GM21526 (cell line): ENCODE results near the gene PRKAR2B.
"Not testable (repeated sequence)": the region's sequence is repeated elsewhere in the genome, so short reads cannot be mapped to it uniquely, and the experiment has no call there.

Source experiments
- ATAC-seq: cut with Tn5 transposase; IDR thresholded peaks from one replicate; pipeline ENCODE4 v1.9.1; 2021; ENCODE audit warnings: moderate library complexity; ENCODE audit not compliant: unreplicated experiment, low FRiP score

The PRKAR2B gene

GRCh38 chr7:107046491-107047259 lies 2.2 kb downstream of the PRKAR2B start:
- no peak for ATAC-seq

DNA sequence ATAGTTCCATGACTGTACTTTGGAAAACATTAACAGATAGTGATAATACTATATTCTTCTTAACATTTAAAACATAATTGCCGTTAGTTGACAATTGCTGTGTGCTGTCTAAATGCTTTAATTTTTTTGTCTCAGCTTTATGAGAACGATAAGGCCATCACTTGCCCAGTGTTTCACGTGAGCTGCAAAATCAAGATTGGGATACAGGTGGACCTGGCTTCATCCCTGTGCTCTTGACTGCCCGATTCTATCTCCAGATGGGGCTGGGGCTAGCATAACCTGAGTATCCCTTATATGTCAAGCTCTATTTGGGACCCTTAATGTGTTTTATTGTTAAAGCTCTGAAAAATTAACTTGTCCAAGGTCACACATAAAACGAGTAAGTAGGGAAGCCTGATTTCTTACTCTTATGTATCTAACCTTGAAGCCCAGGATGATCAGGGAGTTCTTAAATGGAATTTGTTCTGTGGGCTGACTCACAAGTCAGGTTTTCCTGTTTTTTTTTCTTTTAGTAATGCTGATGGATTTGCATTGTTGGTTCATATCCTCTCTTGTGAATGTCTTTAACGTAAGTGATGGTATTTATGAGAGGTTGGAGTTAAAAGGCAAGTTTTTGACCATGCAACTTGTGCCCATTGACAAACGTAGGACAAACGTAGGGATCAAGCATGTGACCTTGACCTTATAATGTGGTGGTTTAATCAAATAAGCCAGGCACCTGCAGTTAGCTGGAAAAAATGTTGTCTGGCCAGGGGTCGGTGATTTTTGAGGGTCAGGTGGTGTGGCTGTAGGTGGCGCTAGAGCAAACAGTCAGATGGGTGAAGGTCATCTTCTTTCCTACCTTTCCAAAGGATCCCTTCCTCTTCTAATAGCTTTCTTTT lies 3.6 kb downstream of the PRKAR2B start:
- no peak for ATAC-seq

DNA sequence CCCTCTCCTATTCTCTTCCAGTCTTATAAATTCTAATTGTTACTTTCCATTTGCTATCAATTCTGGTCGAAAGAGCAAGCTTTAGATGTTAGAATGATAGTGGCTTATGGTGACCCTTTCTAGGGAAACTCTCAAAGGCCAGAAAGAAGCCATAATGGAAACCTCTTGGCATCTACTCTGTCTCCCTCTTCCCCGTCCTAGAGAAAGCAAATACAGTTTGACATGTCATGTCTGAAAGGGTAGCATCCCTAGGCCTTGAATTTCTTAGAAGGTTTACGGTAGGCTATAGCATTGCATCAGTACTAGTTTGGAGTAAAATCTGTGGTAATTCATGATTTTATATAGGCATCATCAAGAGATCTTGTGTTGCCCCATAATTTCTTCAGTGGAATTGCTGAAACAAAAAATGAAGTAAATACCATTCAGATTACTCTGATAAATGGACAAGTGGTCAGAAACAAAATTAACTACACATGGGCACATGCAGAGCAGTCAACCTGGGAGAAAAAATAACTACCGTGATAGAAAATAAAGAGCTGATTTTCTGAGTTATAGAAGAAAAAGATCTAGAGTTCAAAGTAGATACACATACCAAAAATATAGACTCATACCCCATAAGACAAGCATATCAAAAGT lies 4.4 kb downstream of the PRKAR2B start:
- no peak for ATAC-seq

DNA sequence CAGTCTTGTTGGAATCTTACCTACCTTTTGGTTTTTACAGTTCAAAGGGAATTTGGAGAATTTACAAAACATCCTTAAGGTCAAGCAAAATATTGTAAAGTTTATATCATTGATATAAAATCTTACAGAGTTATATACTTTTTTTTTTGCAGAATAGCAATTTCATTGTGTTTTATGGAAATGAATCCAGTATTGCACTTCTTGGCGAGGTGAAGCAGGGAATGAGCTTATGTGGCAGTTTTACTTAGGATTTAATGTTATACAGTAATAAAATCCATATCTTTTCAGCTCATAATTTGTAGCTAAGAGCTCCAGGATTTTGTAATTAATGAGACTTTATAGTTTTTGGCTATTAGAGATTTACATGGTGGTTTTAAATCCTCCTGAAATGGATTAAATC lies 5.0 kb downstream of the PRKAR2B start:
- ATAC-seq, result no peak

DNA sequence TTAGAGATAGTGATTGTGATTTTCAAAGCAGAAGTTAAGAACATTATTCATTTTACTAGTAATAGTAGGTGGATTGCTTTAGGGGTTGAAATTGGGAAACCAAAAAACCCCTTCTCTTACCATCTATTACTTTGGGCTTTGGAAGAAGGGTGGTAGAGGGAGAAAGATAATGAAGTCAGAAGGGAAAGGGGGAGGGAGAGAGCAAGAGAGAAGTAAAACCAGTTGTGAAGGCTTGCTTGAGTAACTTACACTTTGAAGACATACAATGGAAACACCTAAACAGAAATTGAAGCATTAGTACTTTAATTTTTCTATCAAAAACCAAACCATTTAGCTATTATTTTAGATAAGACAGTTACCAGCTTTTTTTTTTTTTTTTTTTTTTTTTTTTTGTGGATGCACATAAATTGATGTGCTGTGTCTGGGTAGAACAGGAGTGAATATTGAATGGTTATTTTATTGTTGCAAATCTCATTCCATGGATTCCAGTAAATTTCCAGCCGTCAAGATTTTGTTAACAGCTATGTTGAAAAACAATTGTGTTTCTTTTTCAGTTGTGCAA lies 5.5 kb downstream of the PRKAR2B start:
- ATAC-seq, result no peak

DNA sequence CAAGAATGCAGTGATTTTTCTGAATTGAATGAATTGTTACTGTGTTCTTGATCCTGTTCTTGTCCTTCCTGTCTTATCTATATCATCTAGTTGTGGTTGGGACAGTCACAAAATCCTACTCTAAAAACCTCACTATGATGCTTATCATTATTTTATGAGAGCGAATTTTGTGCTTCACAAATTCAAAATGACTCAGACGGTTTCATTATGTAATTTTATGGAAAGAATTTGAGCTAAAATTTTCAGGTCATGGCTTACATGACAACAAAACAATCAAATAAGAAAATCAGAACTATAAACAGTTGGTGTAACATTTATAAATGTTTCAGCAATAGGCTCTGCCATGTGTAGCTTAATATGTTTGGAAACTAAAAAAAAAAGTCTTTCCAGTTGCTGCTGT lies 6.9 kb downstream of the PRKAR2B start:
- no peak for ATAC-seq

DNA sequence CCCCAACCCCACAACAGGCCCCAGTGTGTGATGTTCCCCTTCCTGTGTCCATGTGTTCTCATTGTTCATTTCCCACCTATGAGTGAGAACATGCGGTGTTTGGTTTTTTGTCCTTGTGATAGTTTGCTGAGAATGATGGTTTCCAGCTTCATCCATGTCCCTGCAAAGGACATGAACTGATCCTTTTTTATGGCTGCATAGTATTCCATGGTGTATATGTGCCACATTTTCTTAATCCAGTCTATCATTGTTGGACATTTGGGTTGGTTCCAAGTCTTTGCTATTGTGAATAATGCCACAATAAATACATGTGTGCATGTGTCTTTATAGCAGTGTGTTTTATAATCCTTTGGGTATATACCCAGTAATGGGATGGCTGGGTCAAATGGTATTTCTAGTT lies 10.5 kb downstream of the PRKAR2B start:
- not testable (repeated sequence) for ATAC-seq

- ATAC-seq, result not testable (repeated sequence)
These were observed 11.6 kb downstream of the PRKAR2B start for GRCh38 chr7:107056058-107056457.

- ATAC-seq, result no peak
These were observed 12.4 kb downstream of the PRKAR2B start for GRCh38 chr7:107056728-107057473.

GRCh38 chr7:107057474-107057833 lies 12.9 kb downstream of the PRKAR2B start:
- no peak for ATAC-seq

DNA sequence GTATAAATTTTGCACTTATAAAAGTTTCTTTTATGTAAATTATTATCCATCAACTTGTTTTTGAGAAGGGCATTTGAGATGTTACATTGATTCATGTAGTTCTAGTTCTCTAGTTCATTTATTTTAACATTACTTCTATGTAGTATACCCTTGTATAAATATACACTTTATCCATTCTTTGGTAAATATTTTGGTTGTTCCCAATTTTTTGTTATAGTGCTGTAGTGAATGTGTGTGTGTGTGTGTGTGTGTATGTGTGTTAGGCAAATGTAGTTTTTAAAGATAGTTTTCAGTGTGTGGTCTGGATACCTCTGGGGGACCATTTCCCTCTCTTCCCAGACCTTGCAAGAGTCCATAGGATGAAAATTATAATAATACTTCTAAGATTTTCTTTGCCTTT lies 15.0 kb downstream of the PRKAR2B start:
- ATAC-seq, result no peak

- no peak for ATAC-seq
These were observed 19.0 kb downstream of the PRKAR2B start for GRCh38 chr7:107063245-107064120.

- no peak for ATAC-seq
These were observed 19.8 kb downstream of the PRKAR2B start for GRCh38 chr7:107064255-107064654.

DNA sequence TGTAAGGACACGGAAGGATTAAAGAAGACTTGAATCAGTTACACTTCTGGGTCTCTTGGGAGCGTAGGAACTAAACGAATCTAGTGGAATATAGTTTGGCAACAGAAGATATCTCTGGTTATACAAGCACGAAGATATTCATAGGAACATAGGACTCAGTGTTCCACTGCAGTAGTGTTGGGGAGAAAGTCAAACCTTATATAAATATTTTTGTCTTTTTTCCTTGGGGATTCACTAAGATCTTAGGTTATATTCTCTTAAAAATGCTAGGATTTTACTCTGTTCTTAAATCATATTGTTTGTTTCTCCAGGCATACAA lies 21.4 kb downstream of the PRKAR2B start:
- ATAC-seq, result no peak

DNA sequence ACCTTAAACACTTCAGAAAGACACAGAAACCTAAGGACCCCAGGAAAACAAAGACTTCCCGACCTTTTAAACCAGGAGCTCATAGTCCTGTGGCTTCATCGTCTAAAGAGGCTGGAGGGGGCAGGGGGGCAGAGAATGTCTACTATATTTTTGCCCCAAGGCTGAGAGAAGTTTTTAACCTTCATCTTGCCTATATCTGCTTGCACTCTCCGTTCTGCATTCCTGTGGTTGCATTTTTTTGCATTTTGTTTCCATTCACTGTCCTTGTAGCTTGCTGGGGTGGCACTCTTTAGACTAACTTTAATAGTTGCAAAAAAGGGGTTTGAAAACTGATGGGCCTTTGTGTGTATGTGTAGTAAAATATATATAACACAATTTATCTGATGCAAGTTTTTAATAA lies 23.7 kb downstream of the PRKAR2B start:
- no peak for ATAC-seq

DNA sequence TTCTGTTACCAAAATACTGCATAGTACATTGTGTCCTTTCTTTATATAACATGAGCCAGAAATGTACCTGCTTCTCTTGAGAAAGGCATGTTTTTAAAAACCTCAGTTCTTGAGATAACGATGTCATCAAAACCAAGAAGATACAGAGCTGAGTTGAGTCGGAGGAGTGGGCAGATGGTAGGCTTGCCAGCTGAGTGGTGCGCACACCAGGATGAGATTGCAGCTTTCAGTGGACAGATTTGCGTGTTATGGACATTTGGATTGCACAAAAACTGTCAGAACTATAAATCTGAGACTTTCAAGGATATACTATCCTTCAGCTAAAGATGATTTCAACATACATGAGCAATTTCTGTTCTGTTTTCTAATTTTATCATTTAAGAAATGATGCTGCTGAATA lies 25.0 kb downstream of the PRKAR2B start:
- no peak for ATAC-seq

GRCh38 chr7:107070710-107071109 lies 26.2 kb downstream of the PRKAR2B start:
- no peak for ATAC-seq

- ATAC-seq, result no peak
These were observed 26.6 kb downstream of the PRKAR2B start for GRCh38 chr7:107071129-107071528.

GRCh38 chr7:107072133-107072532 lies 27.6 kb downstream of the PRKAR2B start:
- ATAC-seq, result no peak
